H1 (cell line): ENCODE measurements around the gene OR9A2. TPM values are rescaled to one million over a fixed set of nuclear protein-coding genes. Genes with fewer than 3 reads are reported as not detected.

Experiments
- CTCF ChIA-PET: fragments of 300-600 bp; sonication (Branson Sonifier 250); formaldehyde crosslinking; loops from one replicate; lab custom pipeline; 2021; ENCODE audit not compliant: partially characterized antibody; lab: Charles Lee
- POLR2A ChIA-PET: fragments of 300-600 bp; sonication (Branson Sonifier 250); formaldehyde crosslinking; loops from one replicate; lab custom pipeline; 2021; ENCODE audit warnings: inconsistent platforms; ENCODE audit not compliant: partially characterized antibody; lab: Charles Lee
- DNase-seq, 2 experiments: peaks; one replicate each; pipeline versions ENCODE4 v3.0.0 to v3.0.0-alpha.2; 2010 to 2022; ENCODE audit warnings: low spot score in 2 of 2, low read depth in 1 of 2, mixed read lengths in 1 of 2
- FAIRE-seq: peaks from 2 replicates; lab custom pipeline; 2011; peaks lifted over from hg19 to GRCh38; lab: Jason Lieb, UNC
- H2AFZ ChIP-seq: 2 replicates; pipeline ENCODE4 v1.8.1; 2012; ENCODE audit warnings: low read length, inconsistent platforms
- H2AK5ac ChIP-seq: 2 replicates; pipeline ENCODE4 v1.6.1; 2013; ENCODE audit warnings: low read depth, low read length
- H2BK120ac ChIP-seq: replicated peaks from 2 replicates; pipeline ENCODE3; 2013; ENCODE audit warnings: low read depth, low read length, inconsistent platforms
- H2BK12ac ChIP-seq: 2 replicates; pipeline ENCODE4 v1.6.1; 2013; ENCODE audit warnings: low read depth, low read length
- H2BK15ac ChIP-seq: 2 replicates; pipeline ENCODE4 v1.6.1; 2013; ENCODE audit warnings: low read length
- H2BK20ac ChIP-seq: 2 replicates; pipeline ENCODE4 v1.6.1; 2013; ENCODE audit warnings: low read length
- H2BK5ac ChIP-seq: 2 replicates; pipeline ENCODE4 v1.6.1; 2013; ENCODE audit warnings: low read depth, low read length
- H3K14ac ChIP-seq: 2 replicates; pipeline ENCODE4 v1.6.1; 2013; ENCODE audit warnings: inconsistent platforms; ENCODE audit not compliant: insufficient read length
- H3K18ac ChIP-seq: 2 replicates; pipeline ENCODE4 v1.6.1; 2013; ENCODE audit warnings: low read length; ENCODE audit errors: extremely low read depth
- H3K23ac ChIP-seq: 2 replicates; pipeline ENCODE4 v1.6.1; 2013; ENCODE audit warnings: inconsistent platforms; ENCODE audit not compliant: insufficient read length
- H3K23me2 ChIP-seq: 2 replicates; pipeline ENCODE4 v1.6.1; 2013; ENCODE audit warnings: low read depth, low read length
- H3K27ac ChIP-seq: 2 replicates; pipeline ENCODE4 v1.6.1; 2011; ENCODE audit warnings: low read depth, low read length, inconsistent platforms
- H3K27me3 ChIP-seq, 4 experiments: replicated peaks in 1 of 4; 1 replicate in 1 of 4; 2 replicates in 3 of 4; pipeline versions ENCODE4 v1.6.1 to v1.8.1; 2011 to 2013; ENCODE audit warnings: low read length in 3 of 4, mild to moderate bottlenecking in 3 of 4, inconsistent platforms in 2 of 4, mixed read lengths in 2 of 4, moderate library complexity in 1 of 4; ENCODE audit not compliant: control insufficient read depth in 3 of 4, insufficient read depth in 3 of 4; ENCODE audit errors: extremely low read depth in 1 of 4
- H3K36me3 ChIP-seq, 4 experiments: 2 replicates each; pipeline versions ENCODE4 v1.6.1 to v1.8.1; 2011 to 2013; ENCODE audit warnings: mild to moderate bottlenecking in 4 of 4, low read length in 3 of 4, moderate library complexity in 2 of 4, control low read depth in 1 of 4, inconsistent platforms in 1 of 4; ENCODE audit not compliant: insufficient read depth in 4 of 4, control insufficient read depth in 2 of 4
- H3K4ac ChIP-seq: replicated peaks from 2 replicates; pipeline ENCODE3; 2013; ENCODE audit warnings: low read length, low read depth, mixed read lengths, inconsistent platforms; ENCODE audit not compliant: insufficient read length
- H3K4me1 ChIP-seq, 4 experiments: replicated peaks in 1 of 4; 1 replicate in 1 of 4; 2 replicates in 3 of 4; pipeline versions ENCODE4 v1.6.1 to v1.8.1; 2011 to 2013; ENCODE audit warnings: low read length in 3 of 4, inconsistent platforms in 2 of 4, mixed read lengths in 1 of 4; ENCODE audit not compliant: insufficient read depth in 4 of 4, control insufficient read depth in 3 of 4
- H3K4me2 ChIP-seq, 2 experiments: 2 replicates each; pipeline versions ENCODE4 v1.6.1 to v1.8.1; 2011 to 2013; ENCODE audit warnings: low read depth in 2 of 2, low read length in 2 of 2, control low read depth in 1 of 2, inconsistent platforms in 1 of 2, mild to moderate bottlenecking in 1 of 2; ENCODE audit not compliant: insufficient read depth in 1 of 2
- H3K4me3 ChIP-seq, 4 experiments: fragments of 200-600, 300-600 bp in 1 of 4; sonication (generic), shearing (Covaris generic), sonication (Bioruptor Twin) in 1 of 4; 2 replicates each; pipeline versions ENCODE4 v1.5.1 to v1.8.1; 2011 to 2016; ENCODE audit warnings: low read length in 4 of 4, low read depth in 3 of 4, control low read depth in 2 of 4, inconsistent platforms in 2 of 4, mild to moderate bottlenecking in 2 of 4, mixed read lengths in 1 of 4, moderate library complexity in 1 of 4; ENCODE audit not compliant: insufficient read depth in 2 of 4; ENCODE audit errors: extremely low read depth in 1 of 4
- H3K56ac ChIP-seq: replicated peaks from 2 replicates; pipeline ENCODE3; 2013; ENCODE audit warnings: low read depth, mild to moderate bottlenecking, mixed read lengths, low read length, inconsistent platforms; ENCODE audit not compliant: insufficient read length
- H3K79me1 ChIP-seq: 2 replicates; pipeline ENCODE4 v1.6.1; 2013; ENCODE audit warnings: low read depth, low read length, control low read depth
- H3K79me2 ChIP-seq, 2 experiments: 2 replicates each; pipeline versions ENCODE4 v1.6.1 to v1.8.1; 2012 to 2013; ENCODE audit warnings: low read length in 2 of 2, mild to moderate bottlenecking in 2 of 2, inconsistent platforms in 1 of 2; ENCODE audit not compliant: insufficient read depth in 2 of 2, control insufficient read depth in 1 of 2
- H3K9ac ChIP-seq, 4 experiments: replicated peaks in 1 of 4; 1 replicate in 1 of 4; 2 replicates in 3 of 4; pipeline versions ENCODE4 v1.6.1 to v1.8.1; 2011 to 2013; ENCODE audit warnings: low read depth in 3 of 4, low read length in 3 of 4, control low read depth in 2 of 4, mild to moderate bottlenecking in 2 of 4, moderate library complexity in 2 of 4, inconsistent platforms in 1 of 4; ENCODE audit errors: extremely low read depth in 1 of 4
- H3K9me3 ChIP-seq, 2 experiments: 2 replicates each; pipeline versions ENCODE4 v1.6.1 to v1.8.1; 2012 to 2013; ENCODE audit warnings: mild to moderate bottlenecking in 2 of 2, moderate library complexity in 2 of 2, control low read depth in 1 of 2, inconsistent platforms in 1 of 2, low read depth in 1 of 2, low read length in 1 of 2, mixed read lengths in 1 of 2; ENCODE audit not compliant: insufficient read depth in 2 of 2
- H4K20me1 ChIP-seq, 2 experiments: replicated peaks in 1 of 2; 2 replicates each; pipeline versions ENCODE3 to v1.8.1; 2011 to 2013; ENCODE audit warnings: inconsistent platforms in 2 of 2, low read length in 2 of 2, mild to moderate bottlenecking in 1 of 2; ENCODE audit not compliant: insufficient read depth in 2 of 2, control insufficient read depth in 1 of 2
- H4K5ac ChIP-seq: 2 replicates; pipeline ENCODE4 v1.6.1; 2013; ENCODE audit warnings: low read length, low read depth, mixed read lengths, inconsistent platforms; ENCODE audit not compliant: insufficient read length
- H4K8ac ChIP-seq: 2 replicates; pipeline ENCODE4 v1.8.0; 2013; ENCODE audit warnings: mild to moderate bottlenecking, moderate library complexity, low read length, inconsistent platforms; ENCODE audit not compliant: insufficient read depth; ENCODE audit errors: extremely low read depth
- H4K91ac ChIP-seq: replicated peaks from 2 replicates; pipeline ENCODE3; 2013; ENCODE audit warnings: low read length, mixed read lengths, inconsistent platforms; ENCODE audit not compliant: insufficient read length
- POLR2A ChIP-seq, 2 experiments: IDR thresholded peaks; 1 replicate in 1 of 2; 2 replicates in 1 of 2; pipeline ENCODE4 v1.6.1; 2011; ENCODE audit warnings: low read depth in 2 of 2, low read length in 2 of 2, mild to moderate bottlenecking in 2 of 2; ENCODE audit errors: control extremely low read depth in 1 of 2
- RBBP5 ChIP-seq: IDR thresholded peaks from 2 replicates; pipeline ENCODE4 v1.7.1; 2012; ENCODE audit warnings: low read depth, mild to moderate bottlenecking, inconsistent platforms, low read length, moderate library complexity, borderline replicate concordance
- YY1 ChIP-seq: IDR thresholded peaks from 2 replicates; pipeline ENCODE4 v1.6.1; 2011; ENCODE audit warnings: low read depth, mild to moderate bottlenecking, low read length
- ZNF274 ChIP-seq: IDR thresholded peaks from 2 replicates; pipeline ENCODE4 v1.7.0; 2012; ENCODE audit warnings: low read length, borderline replicate concordance; ENCODE audit errors: extremely low read depth
- WGBS, 2 experiments: shearing (Covaris generic) in 1 of 2; methylation state at CpG; one replicate each; pipeline versions ENCODE4 v1.1.6 to v1.1.7; 2013 to 2015; ENCODE audit warnings: low lambda C conversion rate in 2 of 2, mixed read lengths in 2 of 2, inconsistent platforms in 1 of 2, low coverage in 1 of 2, missing lambda C conversion rate in 1 of 2; ENCODE audit not compliant: insufficient replicate concordance in 2 of 2, insufficient coverage in 1 of 2, insufficient read length in 1 of 2; ENCODE audit errors: extremely low coverage in 1 of 2, missing lambda C conversion rate in 1 of 2; 5-methylcytosine and 5-hydroxymethylcytosine counted together
- polyA plus RNA-seq, 7 experiments: library from polyadenylated mRNA; depleted of rRNA in 3 of 7; stranded (reverse) in 5 of 7; unstranded in 2 of 7; fragments of >200 nt in 5 of 7; fragments of 200-250 nt in 2 of 7; gene quantifications; 1 replicate in 5 of 7; 2 replicates in 1 of 7; 4 replicates in 1 of 7; pipeline versions ENCODE4 v1.2.1 to v1.2.3, GENCODE V29; 2011 to 2013; ENCODE audit warnings: missing spikeins in 2 of 7, mixed read lengths in 2 of 7
- total RNA-seq: library from RNA; stranded (reverse); fragmentation: NEBNext Ultra II Directional; extraction: Animal tissue kit (Norgen Biotek cat#: 25700); gene quantifications from 2 replicates; pipeline ENCODE4 v1.2.1, GENCODE V29; 2021

The OR9A2 gene
- total and polyA plus RNA-seq, 2 of the 8 experiments (the other 6 are each of a cell fraction or from before 2014, with no cell fraction given) = not detected

DNA sequence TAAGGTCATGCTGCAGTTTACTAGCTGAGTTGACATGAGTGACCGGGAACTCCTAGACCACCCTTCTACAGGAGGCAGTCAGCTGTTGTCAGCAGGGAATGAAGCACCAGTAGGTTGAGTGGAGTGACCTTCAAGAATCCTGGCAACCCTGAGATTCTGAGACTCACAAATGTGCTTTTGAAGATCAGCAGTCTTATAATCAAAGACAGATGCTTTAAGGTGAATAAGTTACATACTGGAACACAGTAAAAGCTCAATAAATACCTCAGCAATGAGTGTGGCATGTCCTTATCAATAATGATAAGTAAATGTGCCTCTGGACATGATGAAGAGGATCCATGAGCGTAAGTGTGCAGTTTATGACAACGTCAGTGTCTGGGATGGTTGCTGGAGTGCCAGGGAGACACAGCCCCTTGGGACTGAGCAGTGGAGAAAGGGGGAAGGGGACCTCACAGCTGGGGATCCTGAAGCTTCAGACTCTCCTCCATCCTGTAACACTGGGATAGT lies 13.3 kb upstream of the OR9A2 start:
- Histone ChIP-seq H3K27ac (no peak overlapping the region), H3K18ac (no peak overlapping the region), H2AK5ac (no peak overlapping the region), H3K4me2 (no peak overlapping the region), H3K4ac (no peak overlapping the region), H2BK12ac (no peak overlapping the region), H4K5ac (no peak overlapping the region), H3K79me2 (no peaks in the 10 kb centered on the region), H3K23ac (no peak overlapping the region), H4K8ac (no peak overlapping the region), H3K36me3 (no peaks in the 10 kb centered on the region), H4K20me1 (no peaks in the 10 kb centered on the region), H3K56ac (no peak overlapping the region), H2AFZ (no peak overlapping the region), H2BK120ac (no peak overlapping the region), H3K4me3 (no peak overlapping the region), H2BK15ac (no peak overlapping the region), H2BK20ac (no peak overlapping the region), H3K79me1 (no peaks in the 10 kb centered on the region), H2BK5ac (no peak overlapping the region), H4K91ac (no peak overlapping the region), H3K23me2 (peaks cover 2% of the 10 kb centered on the region; the same call in 1 of the 2 replicates), H3K4me1 (no peaks in the 10 kb centered on the region), H3K9me3 (no peaks in the 10 kb centered on the region), H3K14ac (no peak overlapping the region), H3K9ac (no peak overlapping the region), H3K27me3 (no peaks in the 10 kb centered on the region)
- 92% methylated on average over 3 of the region's 3 CpGs; no CpG with 5 or more reads in 1 of the 2 experiments for WGBS, 2 experiments
- ChIA-PET POLR2A (no interaction called here), CTCF (interaction anchor here (1.8 kb wide), 2 partner anchors 13 to 24 kb away, joined by 4 to 5 read pairs; no protein-coding TSS in a partner anchor)
- FAIRE-seq = no peak
- no peak for DNase-seq
- TF ChIP-seq YY1 (no peak), POLR2A (IDR thresholded peaks at IDR 0.05; ENCODE audit: control extremely low read depth in 1 of 2, low read depth in 2 of 2, low read length in 2 of 2) (no peak), RBBP5 (no peak), ZNF274 (no peak)
